GM21381 (cell line): ENCODE measurements around the gene NCKAP5.
"Not testable (repeated sequence)": the region's sequence is repeated elsewhere in the genome, so short reads cannot be mapped to it uniquely, and the experiment has no call there.

Experiments
- ATAC-seq: cut with Tn5 transposase; IDR thresholded peaks from one replicate; pipeline ENCODE4 v1.9.1; 2021; ENCODE audit warnings: mild to moderate bottlenecking, moderate library complexity; ENCODE audit not compliant: unreplicated experiment

Gene NCKAP5

DNA sequence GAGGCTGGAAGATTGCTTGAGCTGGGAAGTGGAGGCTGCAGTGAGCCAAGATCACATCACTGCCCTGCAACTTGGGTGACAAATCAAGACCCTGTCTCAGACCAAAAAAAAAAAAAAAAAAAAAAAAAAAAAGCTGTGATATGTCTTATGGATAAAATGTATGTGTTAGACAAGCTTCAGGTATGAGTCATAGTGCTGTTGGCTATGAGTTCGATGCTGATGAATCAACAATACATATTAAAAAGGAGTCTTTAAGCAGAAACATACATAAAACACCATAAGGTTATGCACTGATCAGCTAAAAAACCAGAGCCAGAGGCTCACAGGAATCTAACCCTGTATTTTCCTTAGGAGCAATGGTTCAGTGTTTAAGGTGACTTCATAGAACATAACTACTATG, 332.3 kb downstream of the NCKAP5 start:
- no peak for ATAC-seq

- no peak for ATAC-seq
Observed at GRCh38 chr2:133232556-133232955, 335.7 kb downstream of the NCKAP5 start.

DNA sequence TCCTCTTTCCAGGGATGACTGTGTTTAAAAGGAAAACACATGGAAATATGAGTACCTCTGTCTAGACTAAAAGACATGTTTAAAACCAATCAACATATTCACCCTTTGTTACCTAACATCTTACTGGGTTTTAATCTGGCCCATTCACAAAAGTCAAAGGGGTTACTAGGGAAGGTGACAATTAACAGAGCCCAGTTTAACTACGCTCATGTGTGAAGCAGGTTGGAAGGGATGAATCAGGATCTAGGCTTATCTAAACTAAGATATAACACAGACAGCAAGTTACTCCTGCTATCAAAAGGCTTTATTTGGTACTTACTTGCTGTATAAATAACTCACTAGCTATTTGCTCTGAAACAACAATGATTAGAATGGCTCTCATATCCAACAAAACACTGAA, 337.0 kb downstream of the NCKAP5 start:
- no peak for ATAC-seq

- ATAC-seq, result no peak
Observed at GRCh38 chr2:133229974-133230373, 338.3 kb downstream of the NCKAP5 start.

DNA sequence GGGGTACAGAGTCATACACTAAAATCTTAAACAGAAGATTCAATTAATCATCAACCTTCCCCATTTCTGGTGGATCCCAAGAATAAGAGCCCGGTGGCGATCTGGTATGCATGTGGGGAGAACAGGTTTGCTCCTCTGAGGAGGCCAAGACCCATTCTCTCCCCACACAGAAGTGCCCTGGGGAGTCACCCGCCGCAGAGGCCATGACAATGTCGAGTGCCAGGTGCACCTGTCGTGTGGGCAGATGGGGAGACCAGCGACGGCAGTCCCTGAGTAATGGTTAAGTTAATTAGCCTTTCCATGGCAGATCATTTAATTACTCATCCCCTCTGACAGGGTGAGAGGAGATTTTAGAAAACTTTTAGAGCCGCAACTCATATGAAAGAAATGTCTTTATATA, 345.0 kb downstream of the NCKAP5 start:
- no peak for ATAC-seq

DNA sequence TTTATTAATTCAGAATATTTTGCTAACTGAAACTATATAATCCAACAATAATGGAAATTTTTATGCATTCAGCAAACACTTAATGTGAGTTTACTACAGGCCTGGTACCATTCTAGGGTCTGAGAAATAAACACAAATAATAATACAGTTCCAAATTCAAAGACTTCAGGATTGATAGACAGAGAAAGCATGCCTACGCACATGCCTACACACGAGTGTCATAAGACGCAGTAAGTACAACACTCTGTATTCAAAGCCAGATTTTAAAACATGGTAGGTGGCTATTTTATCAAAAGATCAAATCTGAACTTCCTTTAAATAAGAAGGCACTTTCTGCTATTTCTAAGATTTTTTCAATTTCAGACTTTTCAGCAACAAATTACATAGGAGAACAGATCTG, 346.9 kb downstream of the NCKAP5 start:
- ATAC-seq, result no peak

GRCh38 chr2:133218204-133218603, 350.1 kb downstream of the NCKAP5 start:
- ATAC-seq, result no peak

DNA sequence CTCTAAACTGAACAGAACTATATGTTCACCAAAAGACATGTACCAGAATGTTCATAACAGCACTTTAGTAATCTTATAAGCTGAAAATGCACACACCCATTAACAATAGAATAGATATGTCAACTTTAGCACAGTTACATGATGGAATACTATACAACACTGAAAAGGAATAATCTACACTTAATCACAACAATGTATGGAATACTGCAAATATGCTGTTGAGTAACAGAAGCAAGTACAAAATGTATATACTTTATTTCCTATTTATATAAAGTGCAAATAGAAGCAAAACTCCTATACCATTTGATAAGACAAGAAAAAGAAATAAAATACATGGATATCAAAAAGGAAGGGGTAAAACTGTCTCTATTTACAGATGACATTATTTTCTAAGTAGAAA, 352.8 kb downstream of the NCKAP5 start:
- ATAC-seq, result no peak

DNA sequence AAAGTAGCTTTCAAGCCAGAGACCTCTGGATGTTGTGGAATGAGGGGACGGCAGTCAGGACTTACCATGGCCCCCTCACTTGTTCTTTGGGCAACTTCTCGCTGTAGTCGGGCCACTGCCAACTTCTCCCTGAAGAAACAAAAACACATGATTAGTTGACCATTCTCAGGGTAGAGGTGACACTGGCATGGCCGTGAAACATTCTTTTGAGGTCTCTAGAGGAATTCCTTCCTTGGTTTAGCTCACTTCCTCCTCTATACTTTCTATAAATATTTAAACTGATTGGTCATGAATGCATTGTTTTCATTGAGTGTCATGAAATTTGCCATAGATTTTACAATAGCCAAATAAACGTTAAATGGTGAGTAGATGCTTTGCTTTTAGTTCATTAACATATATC, 354.6 kb downstream of the NCKAP5 start:
- no peak for ATAC-seq

DNA sequence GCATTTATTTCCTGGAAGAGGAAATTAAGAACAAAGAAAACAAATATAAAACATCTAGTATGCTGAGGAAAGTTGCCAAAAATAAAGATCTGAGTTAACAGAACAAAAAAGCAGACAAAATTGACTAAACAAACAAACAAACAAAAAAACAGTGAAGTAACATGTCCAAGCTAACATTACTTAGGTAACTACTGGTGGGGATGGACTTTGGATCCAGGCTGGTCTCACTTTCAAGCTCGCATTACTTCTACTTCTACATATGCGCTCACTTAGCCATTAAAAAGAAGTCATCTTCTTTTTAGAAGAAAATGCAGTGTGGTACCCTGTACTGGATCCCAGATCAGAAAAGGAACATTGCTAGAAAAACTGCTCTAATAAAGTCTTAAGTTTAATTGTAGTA, 358.9 kb downstream of the NCKAP5 start:
- ATAC-seq, result no peak

GRCh38 chr2:133206666-133207065, 361.6 kb downstream of the NCKAP5 start:
- not testable (repeated sequence) for ATAC-seq

DNA sequence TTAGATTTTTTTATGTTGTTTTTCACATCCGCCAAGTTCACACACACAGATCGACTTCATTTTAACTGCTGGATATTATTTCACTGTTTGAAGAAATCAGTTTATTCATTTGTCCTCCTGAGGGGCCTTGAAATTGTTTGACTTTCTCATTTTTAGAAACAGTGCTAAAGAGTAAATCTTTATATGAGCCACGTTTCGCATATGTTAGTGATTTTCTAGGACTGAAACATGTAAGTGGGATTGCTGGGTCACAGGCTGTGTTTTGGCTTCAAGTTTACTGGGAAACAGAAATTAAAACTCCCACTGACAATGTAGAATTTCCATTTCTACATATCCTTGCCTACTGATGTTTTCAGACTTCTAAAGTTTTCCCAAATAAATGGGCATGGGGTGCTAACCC, 363.8 kb downstream of the NCKAP5 start:
- no peak for ATAC-seq

- no peak for ATAC-seq
Observed at GRCh38 chr2:133200684-133201421, 367.4 kb downstream of the NCKAP5 start.

DNA sequence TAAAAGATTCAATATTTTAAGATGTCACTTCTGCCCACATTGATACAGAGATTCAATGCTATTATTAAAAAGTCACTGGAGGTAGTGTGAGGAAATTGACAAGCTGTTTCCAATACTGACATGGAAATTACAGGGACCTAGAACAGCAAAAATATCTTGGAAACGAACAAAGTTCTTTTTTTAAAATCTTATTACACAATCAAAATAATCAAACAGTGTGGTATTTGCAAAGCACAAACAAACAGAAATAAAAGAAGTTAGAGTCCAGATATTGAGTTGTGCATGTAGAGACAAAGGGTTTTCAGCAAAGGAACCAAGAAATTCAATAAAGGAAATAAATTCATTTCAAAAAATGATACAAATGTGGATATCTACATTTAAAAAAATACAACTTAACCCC, 369.6 kb downstream of the NCKAP5 start:
- ATAC-seq, result no peak

- no peak for ATAC-seq
Observed at GRCh38 chr2:133197156-133197555, 371.1 kb downstream of the NCKAP5 start.

DNA sequence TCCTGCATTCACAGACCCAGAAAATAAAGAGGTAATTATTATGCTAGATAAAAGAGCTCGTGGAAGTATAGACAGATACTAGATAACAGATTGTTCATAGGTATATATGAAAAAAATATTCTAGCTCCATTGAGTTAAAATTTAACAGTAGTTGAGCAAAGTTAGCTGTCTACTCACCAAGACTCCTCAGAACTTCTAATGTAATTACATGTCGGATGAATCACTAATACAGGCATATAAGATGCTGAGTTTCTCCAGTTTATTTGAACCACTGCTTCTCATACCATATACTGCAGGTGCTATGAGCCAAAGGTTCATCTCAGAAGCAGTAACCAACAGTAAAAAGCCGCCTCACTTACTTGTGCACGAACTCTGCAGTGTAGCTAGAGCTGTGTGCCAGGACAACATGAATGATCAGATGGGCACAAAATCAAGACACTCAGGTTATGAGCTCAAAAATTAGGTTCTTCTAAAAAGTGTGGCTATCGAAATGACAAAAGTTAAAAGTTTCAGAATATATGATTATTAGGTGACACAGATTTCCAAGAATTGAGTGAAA, 373.4 kb downstream of the NCKAP5 start:
- ATAC-seq, result no peak

DNA sequence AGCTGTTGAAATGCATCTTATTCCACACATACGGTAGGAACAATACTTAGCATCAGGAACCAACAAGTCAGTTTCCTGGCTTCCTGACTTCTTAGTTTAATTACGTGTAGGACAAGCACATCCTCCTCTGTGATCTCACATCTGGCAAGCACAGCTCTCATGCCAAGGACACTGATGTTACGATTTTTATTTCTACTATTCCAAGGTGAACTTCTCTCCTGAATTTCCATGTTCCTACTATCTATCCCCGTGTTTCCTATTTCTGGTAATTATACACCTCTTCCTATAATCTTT, 374.0 kb downstream of the NCKAP5 start:
- no peak for ATAC-seq

DNA sequence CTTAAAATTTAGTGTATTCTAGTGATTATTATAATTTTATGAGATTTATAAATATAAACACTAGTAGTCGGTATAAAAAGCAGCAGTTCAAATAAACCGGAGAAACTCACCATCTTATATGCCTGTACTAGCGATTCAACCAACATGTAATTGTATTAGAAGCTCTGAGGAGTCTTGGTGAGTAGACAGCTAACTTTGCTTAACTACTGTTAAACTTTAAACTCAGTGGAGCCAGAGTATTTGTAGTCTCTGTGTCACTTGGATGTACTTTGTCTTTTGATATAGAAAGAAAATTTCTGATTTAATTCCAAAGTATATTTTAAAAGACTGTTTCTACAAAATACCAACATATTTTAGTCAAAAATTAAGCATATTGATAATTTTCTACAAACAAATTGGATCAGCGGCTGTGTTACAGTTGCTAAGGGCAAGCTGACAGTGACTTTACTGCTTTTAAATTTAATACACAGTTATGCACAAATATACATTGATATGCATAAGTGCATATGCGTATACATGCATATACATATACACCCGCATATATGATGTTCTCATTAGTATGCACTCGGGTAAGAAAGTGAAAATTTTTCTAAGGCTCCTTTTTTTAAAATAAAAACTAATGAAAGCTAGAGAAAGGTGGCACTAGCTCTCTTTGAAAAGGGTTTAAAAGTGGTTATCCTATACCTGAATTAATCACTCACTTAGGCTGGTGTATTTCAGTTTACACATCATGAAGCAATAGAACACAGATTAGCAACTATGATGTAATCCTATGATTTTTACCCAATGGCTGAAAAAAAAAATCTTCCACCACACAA, 374.5 kb downstream of the NCKAP5 start:
- no peak for ATAC-seq

DNA sequence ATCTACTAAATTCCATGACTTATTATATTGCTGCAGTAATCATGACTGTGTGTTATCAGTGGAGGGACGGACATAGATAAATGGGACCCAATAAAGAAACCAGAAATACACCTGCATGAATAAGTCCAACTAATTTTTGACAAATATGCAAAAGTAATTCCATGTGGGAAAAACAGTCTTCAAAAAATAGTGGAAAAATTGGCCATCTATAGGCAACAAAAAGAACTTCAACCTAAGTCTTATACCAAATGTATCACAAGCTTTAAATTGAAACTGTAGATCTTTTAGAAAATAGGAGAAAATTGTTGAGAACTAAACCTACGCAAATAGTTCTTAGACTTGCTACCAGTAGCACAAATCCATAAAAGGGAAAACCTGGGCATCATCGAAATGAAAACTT, 376.2 kb downstream of the NCKAP5 start:
- no peak for ATAC-seq

DNA sequence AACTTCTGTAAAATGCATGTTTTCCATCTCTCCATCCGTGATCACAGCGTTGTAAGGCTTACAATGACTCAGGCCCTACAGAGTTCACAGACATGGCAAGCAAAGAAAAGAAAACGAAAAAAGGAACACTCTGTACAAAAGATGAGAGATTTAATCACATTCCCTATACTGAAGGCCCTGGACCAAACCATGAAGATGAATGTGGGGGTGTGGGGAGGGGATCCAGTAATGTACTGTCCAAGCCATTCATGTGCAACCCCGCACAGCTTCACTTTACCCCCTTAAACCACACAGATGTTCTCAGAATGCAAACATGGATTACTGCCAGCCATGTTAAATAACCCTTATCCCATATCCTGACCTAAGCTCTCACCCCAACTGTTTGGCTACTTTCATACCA, 391.1 kb downstream of the NCKAP5 start:
- ATAC-seq, result no peak

GRCh38 chr2:133175926-133176325, 392.3 kb downstream of the NCKAP5 start:
- ATAC-seq, result no peak

GRCh38 chr2:133173224-133173623, 395.0 kb downstream of the NCKAP5 start:
- no peak for ATAC-seq
